ENCODE measurements around the gene CEP104. TPM values are rescaled to one million over a fixed set of nuclear protein-coding genes. Genes with fewer than 3 reads are reported as not detected.
"Not testable (repeated sequence)": the region's sequence is repeated elsewhere in the genome, so short reads cannot be mapped to it uniquely, and the experiment has no call there.

The CEP104 gene
- total and polyA plus RNA-seq, 8 donors: 32.5 to 49.5 (median 35.3) TPM

GRCh38 chr1:3807769-3808168, 49.2 kb downstream of the CEP104 start:
- Histone ChIP-seq H3K4me3 (no peak overlapping the region), H3K27me3 (peaks cover 0 to 8% of the 10 kb centered on the region in 2 donors), H3K9me3 (no peaks in the 10 kb centered on the region), H3K4me1 (no peaks in the 10 kb centered on the region), H3K36me3 (no peaks in the 10 kb centered on the region), H3K27ac (no peak overlapping the region)
- TF ChIP-seq CTCF (IDR thresholded peaks at IDR 0.05): no peak
- intact Hi-C loops (cut with DNase I): no loop called here
- no peak for DNase-seq
- no peak for ATAC-seq

- H3K36me3 ChIP-seq: no peaks in the 10 kb centered on the region
- DNase-seq (no peak), ATAC-seq (no peak)
- H3K27ac ChIP-seq: no peak overlapping the region
- TF ChIP-seq CTCF (IDR thresholded peaks at IDR 0.05): no peak
- H3K4me1 ChIP-seq: no peaks in the 10 kb centered on the region
- H3K27me3 ChIP-seq: peaks cover 0 to 16% of the 10 kb centered on the region in 2 donors
- intact Hi-C loops (cut with DNase I): no loop called here
- no peaks in the 10 kb centered on the region for H3K9me3 ChIP-seq
- no peak overlapping the region for H3K4me3 ChIP-seq
Observed at GRCh38 chr1:3805038-3805437, 52.0 kb downstream of the CEP104 start.

GRCh38 chr1:3804627-3804944, 52.4 kb downstream of the CEP104 start:
- intact Hi-C loops (cut with DNase I); H3K9me3 ChIP-seq; H3K4me1 ChIP-seq; H3K27ac ChIP-seq; H3K36me3 ChIP-seq; ATAC-seq; H3K4me3 ChIP-seq; DNase-seq: not testable (repeated sequence)
- peaks cover 0 to 20% of the 10 kb centered on the region in 2 donors for H3K27me3 ChIP-seq

- TF ChIP-seq CTCF (IDR thresholded peaks at IDR 0.05): no peak
- intact Hi-C loops (cut with DNase I): no loop called here
Observed at GRCh38 chr1:3803905-3804626, 52.9 kb downstream of the CEP104 start.

GRCh38 chr1:3800795-3801194, 56.2 kb downstream of the CEP104 start:
- H3K36me3 ChIP-seq; H3K4me1 ChIP-seq; H3K4me3 ChIP-seq; intact Hi-C loops (cut with DNase I); ATAC-seq; H3K9me3 ChIP-seq; DNase-seq; H3K27ac ChIP-seq: not testable (repeated sequence)
- peaks cover 0 to 20% of the 10 kb centered on the region in 2 donors for H3K27me3 ChIP-seq

More at GRCh38 chr1:3803905-3804626, 52.9 kb downstream of the CEP104 start:
- Histone ChIP-seq H3K36me3 (no peaks in the 10 kb centered on the region), H3K9me3 (no peaks in the 10 kb centered on the region), H3K27ac (no peak overlapping the region), H3K4me1 (no peaks in the 10 kb centered on the region), H3K4me3 (no peak overlapping the region), H3K27me3 (peaks cover 0 to 20% of the 10 kb centered on the region in 2 donors)
- ATAC-seq (no peak), DNase-seq (no peak)

GRCh38 chr1:3799976-3800685, 56.9 kb downstream of the CEP104 start:
- H3K36me3 ChIP-seq: no peaks in the 10 kb centered on the region
- H3K27me3 ChIP-seq: peaks cover 0 to 20% of the 10 kb centered on the region in 2 donors
- no peak for TF ChIP-seq CTCF (IDR thresholded peaks at IDR 0.05)
- intact Hi-C loops (cut with DNase I): no loop called here
- no peak overlapping the region for H3K4me3 ChIP-seq
- H3K4me1 ChIP-seq: peaks cover 6 to 16% of the 10 kb centered on the region in 2 donors
- H3K9me3 ChIP-seq: no peaks in the 10 kb centered on the region
- DNase-seq (no peak), ATAC-seq (no peak)
- H3K27ac ChIP-seq: no peak overlapping the region
